Ishikawa (cell line): Measurements from ENCODE around the gene DOCK8.

Source experiments
- CEBPB ChIP-seq: IDR thresholded peaks from 2 replicates; pipeline ENCODE4 v1.6.1; 2012
- CREB1 ChIP-seq: IDR thresholded peaks from 2 replicates; pipeline ENCODE4 v1.6.1; 2012; ENCODE audit warnings: low read depth
- EGR1 ChIP-seq: IDR thresholded peaks from 2 replicates; pipeline ENCODE4 v1.6.1; 2012
- EP300 ChIP-seq: IDR thresholded peaks from 2 replicates; pipeline ENCODE4 v1.6.1; 2012; ENCODE audit warnings: borderline replicate concordance
- FOXM1 ChIP-seq: IDR thresholded peaks from 2 replicates; pipeline ENCODE4 v1.6.1; 2012; ENCODE audit warnings: low read depth, borderline replicate concordance
- MAX ChIP-seq: IDR thresholded peaks from 2 replicates; pipeline ENCODE4 v1.6.1; 2012
- NFIC ChIP-seq: IDR thresholded peaks from 2 replicates; pipeline ENCODE4 v1.6.1; 2012
- RAD21 ChIP-seq: IDR thresholded peaks from 2 replicates; pipeline ENCODE4 v1.6.1; 2012; ENCODE audit warnings: low read depth
- REST ChIP-seq: IDR thresholded peaks from 2 replicates; pipeline ENCODE4 v1.6.1; 2012; ENCODE audit warnings: low read depth, mild to moderate bottlenecking
- TAF1 ChIP-seq: IDR thresholded peaks from 2 replicates; pipeline ENCODE4 v1.6.1; 2012; ENCODE audit warnings: low read depth, mild to moderate bottlenecking
- TCF12 ChIP-seq: IDR thresholded peaks from 2 replicates; pipeline ENCODE4 v1.6.1; 2012; ENCODE audit warnings: low read depth
- YY1 ChIP-seq: IDR thresholded peaks from 2 replicates; pipeline ENCODE4 v1.6.1; 2012; ENCODE audit warnings: low read depth
- ZBTB7A ChIP-seq: IDR thresholded peaks from 2 replicates; pipeline ENCODE4 v1.6.1; 2012; ENCODE audit warnings: low read depth
- TF ChIP-seq, protein P1 (sequence below): IDR thresholded peaks from 2 replicates; pipeline ENCODE4 v1.6.1; 2012

DNA sequence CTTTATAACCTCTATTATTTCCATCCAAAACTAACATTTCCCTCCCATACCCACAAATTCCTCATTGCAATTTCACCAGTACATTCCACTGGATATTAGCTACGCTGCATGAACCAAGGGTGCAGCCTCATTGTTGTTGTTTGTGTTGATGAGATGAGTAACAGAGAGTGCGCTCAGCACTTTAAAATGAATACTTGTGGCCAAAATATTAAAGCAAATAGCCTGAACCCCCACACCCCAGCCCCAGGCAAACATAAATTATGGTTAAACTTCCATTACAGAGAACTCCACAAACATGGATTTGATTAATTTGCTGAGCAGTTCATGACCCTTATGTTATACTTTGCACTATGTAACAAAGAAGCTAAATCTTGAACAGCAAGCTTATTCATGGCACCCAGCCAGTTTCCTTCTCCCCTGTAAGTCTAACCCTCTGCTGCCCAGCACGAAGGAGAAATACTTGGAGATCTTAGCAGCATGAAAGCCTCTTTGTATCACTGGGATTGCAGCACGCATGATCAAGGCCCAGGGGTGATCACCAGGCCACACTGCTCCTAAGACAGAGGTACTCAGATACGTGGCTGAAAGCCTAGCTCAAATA, 205.0 kb downstream of the DOCK8 start:
- no peak for TF ChIP-seq RAD21
- no peak for TF ChIP-seq CEBPB
- no peak for TF ChIP-seq MAX
- no peak for TF ChIP-seq TAF1
- no peak for TF ChIP-seq YY1
- no peak for TF ChIP-seq CREB1
- TF ChIP-seq ZBTB7A = no peak
- no peak for TF ChIP-seq REST
- no peak for TF ChIP-seq TCF12
- TF ChIP-seq, protein P1, sequence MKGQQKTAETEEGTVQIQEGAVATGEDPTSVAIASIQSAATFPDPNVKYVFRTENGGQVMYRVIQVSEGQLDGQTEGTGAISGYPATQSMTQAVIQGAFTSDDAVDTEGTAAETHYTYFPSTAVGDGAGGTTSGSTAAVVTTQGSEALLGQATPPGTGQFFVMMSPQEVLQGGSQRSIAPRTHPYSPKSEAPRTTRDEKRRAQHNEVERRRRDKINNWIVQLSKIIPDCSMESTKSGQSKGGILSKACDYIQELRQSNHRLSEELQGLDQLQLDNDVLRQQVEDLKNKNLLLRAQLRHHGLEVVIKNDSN = no peak
- no peak for TF ChIP-seq EP300
- no peak for TF ChIP-seq FOXM1
- no peak for TF ChIP-seq EGR1
- peak; percentile 43 for TF ChIP-seq NFIC
